ENCODE results near the gene RXRA. TPM values are rescaled to one million over a fixed set of nuclear protein-coding genes. Genes with fewer than 3 reads are reported as not detected.
A peak's percentile ranks its signal among the peaks of the same experiment; 100 is the strongest.

RXRA gene
- total RNA-seq, 4 donors from 2014 or later, result 41.8 to 83.1 (median 50.4) TPM

GRCh38 chr9:134313470-134313869 lies 12.8 kb upstream of the RXRA start:
- TF ChIP-seq CTCF (IDR thresholded peaks at IDR 0.05) (no peak), POLR2A (IDR thresholded peaks at IDR 0.05) (no peak)
- Histone ChIP-seq H3K27me3 (peaks cover 0 to 7% (median 0%) of the 10 kb centered on the region in 4 donors), H3K27ac (no peak overlapping the region), H3K36me3 (no peaks in the 10 kb centered on the region), H3K9me3 (no peaks in the 10 kb centered on the region), H3K4me1 (peaks cover 6 to 16% (median 7%) of the 10 kb centered on the region in 3 donors), H3K4me3 (no peak overlapping the region)
- 69 to 87% methylated on average over 2 of the region's 2 CpGs for WGBS, 2 donors
- no peak for DNase-seq
- intact Hi-C loops (cut with DNase I), result no loop called here

GRCh38 chr9:134314039-134314949 lies 12.0 kb upstream of the RXRA start:
- Histone ChIP-seq H3K36me3 (no peaks in the 10 kb centered on the region), H3K4me3 (no peak overlapping the region), H3K27ac (no peak overlapping the region), H3K27me3 (peaks cover 0 to 4% (median 0%) of the 10 kb centered on the region in 4 donors), H3K4me1 (peaks cover 6 to 16% (median 7%) of the 10 kb centered on the region in 3 donors), H3K9me3 (no peaks in the 10 kb centered on the region)
- no peak for DNase-seq
- 92 to 95% methylated on average over 7 to 9 of the region's 20 CpGs for WGBS, 2 donors
- TF ChIP-seq POLR2A (IDR thresholded peaks at IDR 0.05), result no peak
- no peak for TF ChIP-seq CTCF (IDR thresholded peaks at IDR 0.05)
- intact Hi-C loops (cut with DNase I), result no loop called here

DNA sequence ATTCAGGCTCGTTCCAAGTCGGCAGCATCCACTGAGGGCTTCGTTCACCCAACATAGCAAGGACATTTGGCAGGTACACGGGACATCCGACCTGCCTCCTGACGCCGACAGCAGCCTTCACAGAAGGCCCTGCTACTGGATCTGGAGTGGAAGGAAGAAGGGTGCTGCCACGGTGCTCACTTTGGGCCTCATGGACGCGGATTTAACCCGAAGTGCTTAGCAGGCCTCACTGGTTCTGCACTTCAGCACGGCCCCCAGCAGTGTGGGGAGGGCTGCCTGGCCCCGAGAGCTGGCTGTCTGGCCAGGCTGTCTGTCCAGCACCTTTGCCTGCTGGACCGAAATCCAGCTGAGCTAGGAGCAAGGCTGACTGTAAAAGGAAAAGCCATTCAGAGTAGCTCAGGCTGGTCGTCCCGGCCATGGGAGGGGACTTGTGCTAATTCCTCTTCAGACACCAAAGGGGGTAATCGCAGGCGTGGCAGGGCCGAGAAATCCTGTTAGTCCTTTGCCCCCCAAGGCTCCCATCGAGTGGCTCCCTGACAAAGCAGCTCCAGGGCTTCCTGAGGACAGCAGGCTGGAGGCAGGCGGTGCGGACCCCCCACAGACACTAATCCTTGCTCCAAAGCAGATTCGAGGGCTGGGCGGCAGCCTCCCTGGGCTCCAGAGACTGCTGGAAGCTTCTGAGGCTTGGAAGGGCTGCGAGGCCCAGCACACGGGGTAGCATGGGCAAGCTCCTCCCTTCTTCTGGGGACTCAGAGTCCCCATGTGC lies 11.1 kb upstream of the RXRA start:
- Histone ChIP-seq H3K9me3 (no peaks in the 10 kb centered on the region), H3K4me3 (no peak overlapping the region), H3K27me3 (peaks cover 0 to 4% (median 0%) of the 10 kb centered on the region in 4 donors), H3K36me3 (no peaks in the 10 kb centered on the region), H3K4me1 (peaks cover 6 to 16% (median 7%) of the 10 kb centered on the region in 3 donors), H3K27ac (peak overlapping the region in 1 of 4 donors; percentile 10)
- intact Hi-C loops (cut with DNase I), result no loop called here
- TF ChIP-seq POLR2A (IDR thresholded peaks at IDR 0.05) (no peak), CTCF (IDR thresholded peaks at IDR 0.05) (no peak)
- no peak for DNase-seq
- 74 to 80% methylated on average over 6 to 10 of the region's 26 CpGs for WGBS, 2 donors

GRCh38 chr9:134315716-134316448 lies 10.4 kb upstream of the RXRA start:
- no peak for DNase-seq
- peaks cover 6 to 16% (median 7%) of the 10 kb centered on the region in 3 donors for H3K4me1 ChIP-seq

More at GRCh38 chr9:134315716-134316448, 10.4 kb upstream of the RXRA start:
- no peak overlapping the region for H3K4me3 ChIP-seq
- WGBS, 2 donors, result 83% methylated on average over 3 of the region's 19 CpGs; no CpG with 5 or more reads in 1 of the 2 donors
- H3K27me3 ChIP-seq, result peaks cover 0 to 4% (median 0%) of the 10 kb centered on the region in 4 donors
- H3K9me3 ChIP-seq, result no peaks in the 10 kb centered on the region
- H3K27ac ChIP-seq, result peak overlapping the region in 1 of 4 donors; percentile 21
- TF ChIP-seq CTCF (IDR thresholded peaks at IDR 0.05), result no peak
- no peak for TF ChIP-seq POLR2A (IDR thresholded peaks at IDR 0.05)
- no peaks in the 10 kb centered on the region for H3K36me3 ChIP-seq
- intact Hi-C loops (cut with DNase I), result no loop called here
